Measurements from ENCODE around the gene NES.

- TF ChIP-seq JUND (IDR thresholded peaks at IDR 0.05): no peak
- TF ChIP-seq CTCF (IDR thresholded peaks at IDR 0.05; ENCODE audit: low read depth, low read length, missing input control): no peak
- no peak for TF ChIP-seq RAD21 (IDR thresholded peaks at IDR 0.05)
- no peak for TF ChIP-seq EGR1 (IDR thresholded peaks at IDR 0.05; ENCODE audit: low read depth in 2 of 2)
These were observed 10.2 kb downstream of the NES start for GRCh38 chr1:156666862-156667609.
